Adipose tissue (tissue), 3 donors: Measurements from ENCODE around the gene PRDM5. TPM values are rescaled to one million over a fixed set of nuclear protein-coding genes. Genes with fewer than 3 reads are reported as not detected.

Source experiments
- H3K27ac ChIP-seq: one replicate; pipeline ENCODE4 v1.5.1; 2013; ENCODE audit warnings: low read depth, low read length
- WGBS, 3 donors: extraction: QIAGEN DNeasy Blood & Tissue Kit; methylation state at CpG; one replicate each; pipeline ENCODE4 v1.1.7; 2013; 5-methylcytosine and 5-hydroxymethylcytosine counted together
- polyA plus RNA-seq, 3 donors: library from polyadenylated mRNA; stranded (reverse); fragments of 200-250 nt; gene quantifications; one replicate each; pipeline ENCODE4 v1.2.3, GENCODE V29; 2013
- donor health status: healthy with polysubstance abuse.
- donor health status: Bipolar disorder and iron deficiency.
- donor health status: healthy.

The PRDM5 gene
- polyA plus RNA-seq, 3 donors: 2.0 to 5.1 (median 3.0) TPM

DNA sequence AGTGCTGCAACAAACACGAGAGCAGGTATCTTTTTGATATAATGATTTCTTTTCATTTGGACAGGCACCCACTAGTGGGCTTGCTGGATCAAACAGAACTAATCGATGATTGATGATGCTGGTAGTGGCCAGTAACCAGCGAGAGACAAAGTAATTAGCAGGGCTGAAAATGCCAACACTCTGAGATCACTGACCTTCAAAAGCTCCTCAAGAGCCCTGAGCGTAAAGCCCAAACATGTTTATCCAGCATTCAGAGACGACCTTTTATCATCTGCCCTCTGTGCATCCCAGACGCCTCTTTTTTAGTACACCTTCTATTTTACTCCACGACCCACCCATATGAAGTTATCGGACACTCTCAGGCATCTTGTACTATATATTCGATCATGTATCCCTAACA lies 186.2 kb downstream of the PRDM5 start:
- 89 to 93% (median 92%) methylated on average over 9 of the region's 9 CpGs for WGBS, 3 donors
- no peak overlapping the region for H3K27ac ChIP-seq

DNA sequence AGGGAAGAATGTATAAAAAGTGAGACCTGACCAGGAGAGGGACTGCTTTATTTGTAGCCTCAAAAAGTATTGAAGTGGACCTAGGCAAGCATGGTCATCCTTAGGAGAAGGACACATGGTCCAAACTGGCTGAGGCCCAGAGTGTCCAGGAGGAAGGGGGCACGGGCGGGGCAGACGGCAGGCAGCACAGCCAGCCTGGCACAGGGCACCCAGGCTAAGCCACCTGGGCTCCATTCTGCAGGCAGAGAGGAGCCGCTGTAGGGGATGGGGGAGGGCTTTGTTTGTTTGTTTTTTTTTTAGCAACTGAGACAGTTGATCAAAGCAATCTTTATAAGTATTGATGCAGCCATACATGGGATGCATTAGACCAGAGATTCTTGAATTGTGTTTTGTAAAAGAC lies 188.6 kb downstream of the PRDM5 start:
- WGBS, 3 donors: 91 to 96% (median 93%) methylated on average over 4 of the region's 4 CpGs
- H3K27ac ChIP-seq: no peak overlapping the region

GRCh38 chr4:120733054-120733453 lies 189.5 kb downstream of the PRDM5 start:
- H3K27ac ChIP-seq: no peak overlapping the region
- WGBS, 3 donors: 71 to 83% (median 80%) methylated on average over 2 of the region's 2 CpGs

GRCh38 chr4:120731561-120731960 lies 191.0 kb downstream of the PRDM5 start:
- no peak overlapping the region for H3K27ac ChIP-seq
- WGBS, 3 donors: 92 to 96% (median 95%) methylated on average over 3 of the region's 3 CpGs

DNA sequence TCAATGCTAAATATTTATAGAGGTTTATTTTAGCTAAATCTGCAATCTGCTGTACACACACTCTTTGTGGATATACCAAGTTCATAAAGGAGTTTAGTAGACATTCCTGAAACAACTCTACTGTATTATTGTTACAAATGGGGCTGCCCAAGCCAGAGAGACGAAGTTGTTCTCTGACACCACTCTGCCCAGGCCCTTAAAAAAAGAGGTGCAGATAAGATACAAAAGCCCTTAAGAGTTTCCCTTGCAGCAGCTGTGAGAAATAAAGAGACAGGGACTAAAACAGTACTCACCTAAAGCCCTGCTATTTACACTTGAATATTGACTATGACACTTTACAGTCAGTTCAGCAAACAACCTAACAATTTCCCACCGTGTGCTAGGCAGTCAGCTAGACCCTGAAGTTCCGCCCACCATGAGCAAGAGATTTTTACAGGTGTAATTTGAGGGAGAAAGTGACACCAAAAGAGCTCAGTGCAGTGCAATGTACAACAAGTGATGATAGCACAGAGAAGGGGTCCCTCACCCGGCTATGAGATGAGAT lies 191.7 kb downstream of the PRDM5 start:
- 72 to 86% (median 83%) methylated on average over 4 of the region's 4 CpGs for WGBS, 3 donors
- H3K27ac ChIP-seq: no peak overlapping the region

GRCh38 chr4:120728892-120729675 lies 193.4 kb downstream of the PRDM5 start:
- H3K27ac ChIP-seq: no peak overlapping the region
- WGBS, 3 donors: 70 to 91% (median 75%) methylated on average over 4 of the region's 4 CpGs

- WGBS, 3 donors: 85 to 91% (median 90%) methylated on average over 6 of the region's 6 CpGs
- no peak overlapping the region for H3K27ac ChIP-seq
Observed at GRCh38 chr4:120725639-120726580, 196.6 kb downstream of the PRDM5 start.

DNA sequence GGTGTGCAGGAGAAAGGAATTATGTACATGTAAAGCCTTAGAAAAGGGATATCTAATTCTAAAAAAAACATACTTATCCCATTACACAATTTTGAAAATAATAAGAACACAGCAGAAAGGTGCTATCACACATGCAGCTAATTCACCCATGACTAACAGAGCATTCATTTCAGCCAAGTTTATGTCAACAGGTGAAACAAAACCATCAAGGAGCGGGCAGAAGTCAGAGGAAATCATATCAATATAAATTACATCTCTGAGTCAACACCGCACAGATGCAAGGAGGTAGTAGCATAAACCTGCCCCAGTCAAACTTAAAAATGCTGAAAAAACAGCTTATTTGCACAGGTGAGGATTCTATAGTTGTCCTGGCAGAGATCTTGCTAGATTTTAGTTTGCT lies 197.9 kb downstream of the PRDM5 start:
- WGBS, 3 donors: 47 to 86% (median 86%) methylated on average over 2 of the region's 2 CpGs
- no peak overlapping the region for H3K27ac ChIP-seq

GRCh38 chr4:120723986-120724385 lies 198.5 kb downstream of the PRDM5 start:
- H3K27ac ChIP-seq: no peak overlapping the region
- 88 to 93% (median 89%) methylated on average over 2 of the region's 2 CpGs for WGBS, 3 donors

- no peak overlapping the region for H3K27ac ChIP-seq
- 80 to 91% (median 89%) methylated on average over 3 of the region's 3 CpGs for WGBS, 3 donors
Observed at GRCh38 chr4:120723105-120723504, 199.4 kb downstream of the PRDM5 start.

DNA sequence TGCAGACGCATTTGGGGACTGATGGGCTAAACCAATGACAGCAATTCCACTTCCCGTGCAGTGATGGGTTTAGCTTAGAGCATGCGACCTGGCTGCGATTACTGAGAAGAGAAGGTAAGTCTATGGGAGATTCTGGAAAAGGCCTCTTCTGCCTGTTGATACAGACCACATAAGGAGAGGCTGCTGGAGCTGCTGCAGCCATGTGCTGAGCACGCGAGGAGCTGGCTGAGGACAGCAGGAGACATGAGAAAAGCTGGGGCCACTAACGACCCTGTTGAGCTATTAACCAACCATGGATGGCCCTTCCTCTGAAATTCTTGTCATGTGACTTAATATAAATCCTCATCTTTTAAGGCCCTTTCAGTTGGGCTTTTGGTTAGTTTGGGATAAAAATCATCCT lies 199.9 kb downstream of the PRDM5 start:
- 94% methylated on average over 7 of the region's 7 CpGs for WGBS, 3 donors
- no peak overlapping the region for H3K27ac ChIP-seq

DNA sequence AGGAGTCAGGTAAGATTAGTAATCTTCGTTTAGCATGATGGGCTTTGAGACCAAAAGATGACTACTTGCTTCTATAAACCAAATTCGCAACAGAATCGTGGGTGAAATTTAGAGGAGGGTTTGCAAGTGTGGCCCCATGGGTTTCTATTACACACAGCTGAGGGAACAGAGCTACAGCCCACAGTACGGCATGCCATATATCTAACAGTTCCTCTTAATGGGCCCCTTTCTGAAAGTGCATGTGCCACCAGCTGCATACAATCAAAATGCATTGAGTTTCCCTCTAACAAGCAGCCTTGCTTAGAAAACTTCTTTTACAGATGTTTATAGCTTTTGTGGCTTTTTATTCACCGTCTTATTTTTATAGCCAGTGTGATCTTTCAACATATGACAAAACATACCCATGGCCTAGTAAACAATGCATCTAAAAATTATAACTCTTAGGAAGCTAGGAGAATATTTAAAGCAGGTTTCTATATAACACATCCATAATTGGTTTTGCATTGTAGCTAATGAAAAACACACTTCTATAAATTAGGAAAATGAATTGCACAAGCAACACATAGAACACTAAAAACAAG lies 202.1 kb downstream of the PRDM5 start:
- H3K27ac ChIP-seq: no peak overlapping the region
- 87 to 92% (median 88%) methylated on average over 5 of the region's 5 CpGs for WGBS, 3 donors

- 29 to 42% (median 32%) methylated on average over 5 of the region's 5 CpGs for WGBS, 3 donors
- H3K27ac ChIP-seq: no peak overlapping the region
Observed at GRCh38 chr4:120718979-120719566, 203.5 kb downstream of the PRDM5 start.

- 85 to 93% (median 91%) methylated on average over 1 of the region's 1 CpG for WGBS, 3 donors
- no peak overlapping the region for H3K27ac ChIP-seq
Observed at GRCh38 chr4:120716346-120716745, 206.2 kb downstream of the PRDM5 start.

DNA sequence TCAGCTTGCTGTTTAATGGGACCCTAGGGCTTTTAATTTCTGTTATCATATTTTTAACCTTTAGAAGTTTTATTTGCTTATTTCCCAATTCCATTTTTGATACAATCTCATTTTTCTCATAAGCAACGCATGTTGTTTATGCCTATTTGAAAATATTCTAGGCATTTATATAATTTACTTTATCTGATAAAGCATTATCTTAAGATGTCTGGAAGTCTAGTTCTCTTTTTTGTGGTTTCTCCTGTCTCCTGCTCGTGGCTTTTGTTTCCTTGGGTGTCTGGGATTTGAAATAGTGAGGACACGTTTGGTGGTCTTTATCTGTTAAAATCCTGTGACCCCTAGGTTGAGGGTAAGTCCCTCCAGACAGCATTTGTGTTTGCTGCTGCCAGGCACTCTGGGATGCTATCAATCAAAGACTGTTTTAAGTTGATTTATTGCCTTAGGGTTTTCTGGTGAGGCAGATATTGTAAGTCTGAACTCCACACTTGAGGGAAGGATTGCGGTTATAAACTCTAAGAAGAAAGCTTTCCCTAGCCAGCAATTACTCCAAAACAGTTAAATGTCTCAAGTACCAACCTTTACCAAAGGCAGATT lies 208.0 kb downstream of the PRDM5 start:
- no peak overlapping the region for H3K27ac ChIP-seq
- WGBS, 3 donors: 44 to 73% (median 57%) methylated on average over 4 of the region's 4 CpGs

- no peak overlapping the region for H3K27ac ChIP-seq
- 77 to 80% (median 79%) methylated on average over 3 of the region's 3 CpGs for WGBS, 3 donors
Observed at GRCh38 chr4:120709991-120710390, 212.5 kb downstream of the PRDM5 start.

GRCh38 chr4:120704538-120704937 lies 218.0 kb downstream of the PRDM5 start:
- WGBS, 3 donors: 77 to 89% (median 81%) methylated on average over 6 of the region's 6 CpGs
- no peak overlapping the region for H3K27ac ChIP-seq

DNA sequence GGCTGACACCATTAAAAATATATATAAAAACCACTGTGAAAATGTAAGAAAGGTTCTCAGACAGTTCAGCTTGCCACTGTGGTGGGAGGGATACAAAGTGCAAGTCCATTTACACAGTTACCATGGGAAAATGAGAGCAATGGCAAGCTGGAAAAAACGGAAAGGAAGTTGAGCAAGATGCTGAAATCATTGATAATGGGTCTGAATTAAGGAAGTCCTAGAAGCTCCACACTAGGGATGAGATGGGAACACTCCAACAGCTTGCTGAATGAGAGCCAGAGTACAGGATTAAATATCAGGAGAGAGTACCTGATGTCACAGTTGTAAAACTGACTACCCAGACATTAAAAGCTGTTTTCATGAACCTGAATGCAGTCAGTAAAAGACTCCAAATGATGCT lies 218.6 kb downstream of the PRDM5 start:
- 39 to 55% (median 44%) methylated on average over 1 of the region's 1 CpG for WGBS, 3 donors
- H3K27ac ChIP-seq: no peak overlapping the region
